HG03575 (cell line): ENCODE measurements around the gene EIF2B2.

ENCODE experiments used
- ATAC-seq: cut with Tn5 transposase; IDR thresholded peaks from one replicate; pipeline ENCODE4 v1.9.1; 2021; ENCODE audit not compliant: unreplicated experiment, insufficient number of reproducible peaks, low FRiP score; ENCODE audit errors: extremely low read depth

Gene EIF2B2

GRCh38 chr14:75002392-75003249 is at the start of gene EIF2B2:
Gene EIF2B2 (plus strand): TSS chr14:75002921. CDS start chr14:75002991, 70 bp downstream.
- peak; percentile 80 for ATAC-seq

GRCh38 chr14:74953686-74954085 is 49.0 kb upstream of the EIF2B2 start:
- ATAC-seq: no peak

- ATAC-seq: no peak
These were observed 48.3 kb upstream of the EIF2B2 start for GRCh38 chr14:74954232-74954946.

- ATAC-seq: no peak
These were observed 47.8 kb upstream of the EIF2B2 start for GRCh38 chr14:74954947-74955228.

- no peak for ATAC-seq
These were observed 47.3 kb upstream of the EIF2B2 start, which contains the start of gene PGF for GRCh38 chr14:74955229-74956026. Gene PGF (minus strand): TSS chr14:74955597. CDS start chr14:74955242, 355 bp downstream.

- ATAC-seq: no peak
These were observed 46.8 kb upstream of the EIF2B2 start for GRCh38 chr14:74956027-74956279.

GRCh38 chr14:74956280-74957072 is 46.2 kb upstream of the EIF2B2 start:
- no peak for ATAC-seq

GRCh38 chr14:74959596-74960180 is 43.0 kb upstream of the EIF2B2 start:
- ATAC-seq: no peak

GRCh38 chr14:74960736-74961135 is 42.0 kb upstream of the EIF2B2 start:
- no peak for ATAC-seq

GRCh38 chr14:74961238-74961911 is 41.3 kb upstream of the EIF2B2 start:
- no peak for ATAC-seq

GRCh38 chr14:74962046-74962445 is 40.7 kb upstream of the EIF2B2 start:
- ATAC-seq: no peak

GRCh38 chr14:74962493-74962892 is 40.2 kb upstream of the EIF2B2 start:
- ATAC-seq: no peak

GRCh38 chr14:74963178-74963704 is 39.5 kb upstream of the EIF2B2 start:
- ATAC-seq: no peak

- ATAC-seq: no peak
These were observed 38.9 kb upstream of the EIF2B2 start for GRCh38 chr14:74963705-74964271.

- no peak for ATAC-seq
These were observed 37.8 kb upstream of the EIF2B2 start for GRCh38 chr14:74964787-74965485.

GRCh38 chr14:74965486-74966153 is 37.1 kb upstream of the EIF2B2 start:
- no peak for ATAC-seq

GRCh38 chr14:74968811-74969210 is 33.9 kb upstream of the EIF2B2 start:
- no peak for ATAC-seq
